MM.1S (cell line): ENCODE results near the gene NOXO1.

ENCODE experiments used
- CTCF ChIP-seq: fragments of 300-600 bp; sonication (generic); IDR thresholded peaks from 2 replicates; pipeline ENCODE4 v1.5.1; 2016; ENCODE audit warnings: antibody characterized with exemption, low read length, mixed read lengths
- EZH2phosphoT487 ChIP-seq: fragments of 300-600 bp; sonication (generic); IDR thresholded peaks from 2 replicates; pipeline ENCODE4 v1.6.1; 2018; ENCODE audit warnings: antibody characterized with exemption, low read length

GRCh38 chr16:2022723-2023091 lies 41.4 kb upstream of the NOXO1 start:
- TF ChIP-seq CTCF (no peak), EZH2phosphoT487 (no peak)
